AG09319 (cell line): ENCODE measurements around the gene RUSC1.
"Not testable (repeated sequence)": the region's sequence is repeated elsewhere in the genome, so short reads cannot be mapped to it uniquely, and the experiment has no call there.

Experiments used
- DNase-seq: peaks from one replicate; pipeline ENCODE4 v3.0.0-alpha.2; 2010; ENCODE audit warnings: low read depth; ENCODE audit errors: extremely low read depth
- TF ChIP-seq, protein P1 (sequence below): IDR thresholded peaks from 2 replicates; pipeline ENCODE4 v1.5.1; 2011; ENCODE audit warnings: low read depth, mild to moderate bottlenecking, inconsistent platforms, low read length, moderate library complexity

RUSC1 gene

DNA sequence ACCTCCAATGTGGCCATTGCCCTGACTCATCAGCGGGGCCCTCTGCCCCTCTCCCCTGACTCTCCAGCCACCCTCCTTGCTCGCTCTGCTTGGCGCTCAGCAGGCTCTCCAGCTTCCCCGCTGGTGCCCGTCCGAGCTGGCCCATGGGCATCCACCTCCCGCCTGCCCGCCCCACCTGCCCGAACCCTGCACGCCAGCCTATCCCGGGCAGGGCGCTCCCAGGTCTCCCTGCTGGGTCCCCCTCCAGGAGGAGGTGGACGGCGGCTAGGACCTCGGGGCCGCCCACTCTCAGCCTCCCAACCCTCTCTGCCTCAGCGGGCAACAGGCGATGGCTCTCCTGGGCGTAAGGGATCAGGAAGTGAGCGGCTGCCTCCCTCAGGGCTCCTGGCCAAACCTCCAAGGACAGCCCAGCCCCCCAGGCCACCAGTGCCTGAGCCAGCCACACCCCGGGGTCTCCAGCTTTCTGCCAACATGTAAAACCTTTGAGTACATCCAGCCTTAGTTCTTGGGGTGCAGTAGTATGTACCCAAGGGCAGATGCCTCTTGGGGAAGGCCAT lies 32.6 kb upstream of the RUSC1 start:
- DNase-seq = no peak
- TF ChIP-seq, protein P1, sequence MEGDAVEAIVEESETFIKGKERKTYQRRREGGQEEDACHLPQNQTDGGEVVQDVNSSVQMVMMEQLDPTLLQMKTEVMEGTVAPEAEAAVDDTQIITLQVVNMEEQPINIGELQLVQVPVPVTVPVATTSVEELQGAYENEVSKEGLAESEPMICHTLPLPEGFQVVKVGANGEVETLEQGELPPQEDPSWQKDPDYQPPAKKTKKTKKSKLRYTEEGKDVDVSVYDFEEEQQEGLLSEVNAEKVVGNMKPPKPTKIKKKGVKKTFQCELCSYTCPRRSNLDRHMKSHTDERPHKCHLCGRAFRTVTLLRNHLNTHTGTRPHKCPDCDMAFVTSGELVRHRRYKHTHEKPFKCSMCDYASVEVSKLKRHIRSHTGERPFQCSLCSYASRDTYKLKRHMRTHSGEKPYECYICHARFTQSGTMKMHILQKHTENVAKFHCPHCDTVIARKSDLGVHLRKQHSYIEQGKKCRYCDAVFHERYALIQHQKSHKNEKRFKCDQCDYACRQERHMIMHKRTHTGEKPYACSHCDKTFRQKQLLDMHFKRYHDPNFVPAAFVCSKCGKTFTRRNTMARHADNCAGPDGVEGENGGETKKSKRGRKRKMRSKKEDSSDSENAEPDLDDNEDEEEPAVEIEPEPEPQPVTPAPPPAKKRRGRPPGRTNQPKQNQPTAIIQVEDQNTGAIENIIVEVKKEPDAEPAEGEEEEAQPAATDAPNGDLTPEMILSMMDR = no peak

DNA sequence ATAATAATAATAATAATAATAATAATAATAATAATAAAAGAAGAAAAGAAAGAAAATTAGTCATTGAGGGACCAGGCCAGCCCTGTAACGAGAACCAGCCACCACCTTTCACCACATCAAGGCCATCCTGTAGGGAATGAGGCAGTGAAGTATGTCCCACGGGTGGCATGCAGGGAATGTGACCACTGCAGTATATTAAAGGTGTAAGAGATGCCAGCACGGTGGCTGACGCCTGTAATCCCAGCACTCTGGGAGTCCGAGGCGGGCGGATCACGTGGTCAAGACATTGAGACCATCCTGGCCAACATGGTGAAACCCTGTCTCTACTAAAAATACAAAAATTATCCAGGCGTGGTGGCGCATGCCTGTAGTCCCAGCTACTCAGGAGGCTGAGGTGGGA lies 29.7 kb upstream of the RUSC1 start:
- DNase-seq = not testable (repeated sequence)

DNA sequence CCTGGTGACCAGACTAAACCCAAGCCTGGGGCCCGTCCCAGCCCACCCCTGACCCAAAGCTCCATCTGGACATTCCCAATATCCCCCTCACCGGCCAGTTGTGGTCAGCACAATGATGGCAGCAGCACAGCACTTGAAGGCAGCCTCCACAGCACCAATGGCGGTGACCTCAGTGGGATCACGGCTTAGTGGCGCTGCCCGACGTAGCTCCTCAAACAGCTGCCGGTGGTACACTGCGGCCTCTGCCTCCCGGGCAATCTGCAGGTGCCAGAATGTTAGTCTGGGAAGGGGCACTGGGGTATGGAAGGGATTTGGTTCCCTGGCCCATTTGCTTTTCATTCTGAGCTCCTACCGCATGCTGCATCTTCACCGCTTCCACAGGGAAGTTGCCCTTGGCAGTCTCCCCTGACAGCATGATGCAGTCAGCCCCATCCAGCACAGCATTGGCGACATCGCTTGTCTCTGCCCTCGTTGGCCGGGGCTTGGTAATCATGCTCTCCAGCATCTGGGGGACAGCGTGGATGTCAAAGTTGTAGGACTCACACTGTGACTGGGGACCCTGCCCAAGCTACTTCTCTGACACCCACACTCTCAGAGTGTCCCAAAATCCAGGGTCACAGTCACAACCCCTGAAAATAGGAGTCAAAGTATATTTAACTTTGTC lies 27.5 kb upstream of the RUSC1 start:
- TF ChIP-seq, protein P1 = no peak
- no peak for DNase-seq

DNA sequence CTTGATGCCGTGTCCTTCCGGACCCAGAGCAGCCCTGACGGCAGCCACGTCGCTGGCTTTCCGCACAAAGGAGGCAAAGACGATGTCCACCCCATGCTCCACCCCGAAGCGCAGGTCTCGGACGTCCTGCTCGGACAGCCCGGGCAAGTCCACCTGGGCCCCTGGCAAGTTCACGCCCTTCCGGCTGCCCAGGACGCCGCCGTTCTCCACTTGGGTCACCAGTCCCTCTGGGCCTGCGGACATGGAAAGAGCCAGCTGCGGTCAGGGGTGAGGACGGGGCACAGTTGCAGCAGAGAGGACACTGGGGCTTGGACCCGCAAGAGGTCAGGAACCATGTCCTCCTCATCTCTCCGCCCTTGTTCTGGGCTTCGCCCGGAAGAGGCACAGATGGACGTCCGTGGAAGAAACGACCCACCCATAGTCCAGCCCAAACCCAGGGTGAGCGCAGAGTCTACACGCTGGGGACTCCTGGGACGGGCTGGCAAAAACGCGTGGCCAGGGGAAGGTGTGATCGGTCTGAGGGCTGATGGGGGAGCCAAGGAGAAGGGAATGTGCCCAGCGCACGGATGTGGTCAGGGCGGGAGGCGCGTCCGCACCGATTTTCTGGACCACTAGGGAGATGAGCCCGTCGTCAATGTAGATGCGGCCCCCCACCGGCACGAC lies 26.0 kb upstream of the RUSC1 start:
- TF ChIP-seq, protein P1 = no peak
- no peak for DNase-seq

DNA sequence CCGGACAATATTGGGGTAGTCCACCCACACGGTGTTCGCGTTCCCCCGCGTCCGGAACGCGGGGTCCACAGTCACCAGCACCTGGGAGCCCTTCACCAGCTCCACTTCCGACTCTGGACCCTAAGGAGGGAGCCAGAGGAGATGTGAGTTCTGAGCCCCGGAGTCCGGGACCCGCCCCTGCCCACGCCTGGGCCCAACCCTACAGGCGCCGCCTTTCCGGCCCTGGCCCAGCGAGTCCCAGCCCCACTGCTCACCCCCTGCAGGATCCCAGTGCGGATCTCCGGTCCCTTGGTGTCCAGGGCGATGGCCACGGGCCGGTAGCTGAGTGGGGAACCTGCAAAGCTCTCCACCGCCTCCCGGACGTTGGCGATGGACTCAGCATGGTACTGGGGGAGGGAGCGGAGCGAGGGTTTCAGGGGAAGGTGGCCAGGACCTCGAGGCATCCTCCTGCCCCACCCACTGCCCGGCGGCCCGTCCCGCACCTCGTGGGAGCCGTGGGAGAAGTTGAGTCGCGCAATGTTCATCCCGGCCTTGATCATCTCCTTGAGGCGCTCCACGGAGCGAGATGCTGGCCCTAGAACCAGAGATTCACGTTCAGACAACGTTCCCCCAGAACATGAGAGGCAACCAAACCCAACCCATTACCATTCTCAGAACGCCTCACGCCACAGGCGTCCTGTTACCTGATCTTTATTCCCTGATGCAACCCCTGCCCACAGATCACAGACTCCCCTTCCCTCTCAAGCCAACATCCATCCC lies 25.3 kb upstream of the RUSC1 start:
- no peak for DNase-seq
- TF ChIP-seq, protein P1 = no peak

DNA sequence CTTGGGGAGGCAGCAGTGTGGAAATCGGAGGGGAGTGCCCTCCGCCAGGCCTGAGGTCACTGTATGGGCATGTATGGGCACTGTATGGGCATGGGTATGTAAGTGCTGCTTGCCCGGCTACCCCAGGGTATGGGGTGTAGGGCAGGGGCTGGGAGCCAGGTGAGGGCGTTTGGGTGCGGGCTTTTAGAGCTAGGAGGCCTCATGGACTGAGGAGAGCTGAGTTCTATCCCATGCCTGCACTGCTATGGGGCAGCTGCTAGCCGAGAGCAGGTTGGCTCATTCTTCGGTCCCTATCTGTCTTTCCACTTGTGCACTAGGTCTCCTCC lies 24.8 kb upstream of the RUSC1 start:
- TF ChIP-seq, protein P1 = no peak
- DNase-seq = no peak

DNA sequence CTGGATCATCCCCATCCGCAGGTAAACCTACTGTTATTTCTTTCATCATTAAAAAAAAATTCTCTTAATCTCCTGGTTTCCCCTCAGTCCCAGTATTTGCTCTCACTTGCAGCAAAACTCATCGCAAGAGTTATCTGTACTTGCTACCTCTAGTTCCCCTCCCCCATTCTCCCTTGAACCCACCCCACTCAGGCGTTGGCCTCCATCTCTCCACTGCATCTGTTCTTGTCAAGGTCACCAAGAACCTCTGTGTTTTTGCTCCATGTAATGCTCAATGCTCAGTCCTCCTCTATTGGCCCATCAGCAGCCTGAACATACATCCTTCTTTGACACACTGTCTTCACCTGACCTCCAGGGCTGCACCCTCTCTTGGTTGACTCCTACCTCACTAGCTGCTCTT lies 24.0 kb upstream of the RUSC1 start:
- DNase-seq = no peak
- TF ChIP-seq, protein P1 = no peak
